Erythroblast (primary cell): ENCODE results near the gene GATA2.

Source experiments
- DNase-seq, 2 experiments: peaks; one replicate each; lab custom pipeline; 2025; lab: John Stamatoyannopoulos, UW
- GATA1 ChIP-seq: IDR thresholded peaks from 2 replicates; pipeline ENCODE4 v1.6.1; 2011; ENCODE audit warnings: low read depth, mild to moderate bottlenecking, control low read depth, low read length, moderate library complexity
- POLR2A ChIP-seq: IDR thresholded peaks from 2 replicates; pipeline ENCODE4 v1.6.1; 2011; ENCODE audit warnings: mild to moderate bottlenecking, low read length

The GATA2 gene

GRCh38 chr3:128431803-128432300 lies 61.1 kb downstream of the GATA2 start:
- DNase-seq, result no peak
- no peak for TF ChIP-seq GATA1
- TF ChIP-seq POLR2A, result no peak

GRCh38 chr3:128430731-128431130 lies 62.3 kb downstream of the GATA2 start:
- TF ChIP-seq POLR2A (no peak), GATA1 (no peak)
- DNase-seq, result no peak

- DNase-seq, result no peak
- no peak for TF ChIP-seq GATA1
- TF ChIP-seq POLR2A, result no peak
Observed at GRCh38 chr3:128430301-128430700, 62.7 kb downstream of the GATA2 start.

- no peak for DNase-seq
- TF ChIP-seq POLR2A, result no peak
- TF ChIP-seq GATA1, result no peak
Observed at GRCh38 chr3:128429751-128430150, 63.2 kb downstream of the GATA2 start.
